Midbrain (tissue), 1 donor: ENCODE data around the gene AMER2.

Experiments
- DNase-seq: peaks from one replicate; lab custom pipeline; 2025; lab: John Stamatoyannopoulos, UW

AMER2 gene

DNA sequence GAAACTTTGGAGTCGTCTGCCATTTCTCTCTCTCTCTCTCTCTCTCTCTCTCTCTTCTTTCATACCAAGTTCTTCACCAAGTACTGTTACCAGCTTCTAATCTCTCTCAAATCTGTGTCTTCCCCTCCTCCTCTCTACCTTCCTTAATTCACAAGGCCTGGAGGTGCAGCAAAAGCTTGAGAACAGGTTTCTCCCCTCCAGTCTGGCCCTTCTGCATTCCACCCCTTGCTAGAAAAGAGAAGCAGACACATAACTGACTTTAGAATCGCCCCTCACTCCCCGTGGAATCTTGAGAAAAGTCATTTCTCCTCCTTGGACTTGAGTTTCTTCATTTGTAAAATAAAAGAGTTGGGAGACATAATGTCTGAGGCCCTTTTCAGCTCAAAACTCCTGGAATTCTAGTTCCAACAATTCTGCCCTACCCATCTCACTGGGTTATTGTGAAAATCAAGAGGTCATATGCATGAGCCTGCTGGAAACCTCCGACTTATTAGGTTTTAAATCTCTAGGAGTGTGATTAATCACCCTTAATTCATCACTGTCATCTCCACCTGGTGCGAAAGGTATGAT, 20.4 kb downstream of the AMER2 start:
- no peak for DNase-seq

DNA sequence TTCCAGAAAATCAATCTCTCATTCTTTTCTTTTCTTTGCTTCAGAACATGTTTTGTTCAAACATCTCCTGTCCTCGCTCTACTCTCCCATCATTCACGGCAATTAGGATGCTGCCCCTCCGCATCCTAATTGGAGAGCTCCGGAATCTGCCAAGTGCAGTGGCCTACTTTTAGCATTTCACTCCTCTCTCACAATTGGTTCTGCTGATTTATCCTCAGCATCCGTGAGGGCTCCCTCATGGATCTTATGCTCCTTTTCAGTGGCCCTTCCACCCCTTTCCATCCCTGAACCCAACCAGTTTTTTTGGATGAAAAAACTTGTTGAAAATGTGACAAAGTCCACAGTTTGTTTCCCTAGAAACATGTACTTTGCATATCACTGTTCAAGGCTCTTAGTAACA, 22.4 kb downstream of the AMER2 start:
- DNase-seq: peak; percentile 23

DNA sequence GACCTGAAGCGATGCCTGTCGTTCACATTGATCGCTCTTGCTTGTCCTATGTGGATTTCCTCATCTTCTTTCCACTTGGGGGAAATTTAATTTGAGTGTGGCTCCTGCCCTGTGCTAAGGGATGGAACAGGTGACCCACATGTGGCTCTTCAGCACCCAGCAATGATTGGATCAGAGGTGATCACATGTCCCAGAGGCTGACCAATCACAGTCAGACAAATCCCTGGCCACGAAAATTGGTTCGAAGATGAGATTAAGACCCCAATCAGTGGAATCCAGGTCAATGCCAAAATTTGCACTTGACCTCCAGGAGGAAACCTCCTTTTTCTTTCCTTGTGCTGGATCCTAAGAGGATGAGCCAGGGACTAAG, 23.7 kb downstream of the AMER2 start:
- DNase-seq: no peak

DNA sequence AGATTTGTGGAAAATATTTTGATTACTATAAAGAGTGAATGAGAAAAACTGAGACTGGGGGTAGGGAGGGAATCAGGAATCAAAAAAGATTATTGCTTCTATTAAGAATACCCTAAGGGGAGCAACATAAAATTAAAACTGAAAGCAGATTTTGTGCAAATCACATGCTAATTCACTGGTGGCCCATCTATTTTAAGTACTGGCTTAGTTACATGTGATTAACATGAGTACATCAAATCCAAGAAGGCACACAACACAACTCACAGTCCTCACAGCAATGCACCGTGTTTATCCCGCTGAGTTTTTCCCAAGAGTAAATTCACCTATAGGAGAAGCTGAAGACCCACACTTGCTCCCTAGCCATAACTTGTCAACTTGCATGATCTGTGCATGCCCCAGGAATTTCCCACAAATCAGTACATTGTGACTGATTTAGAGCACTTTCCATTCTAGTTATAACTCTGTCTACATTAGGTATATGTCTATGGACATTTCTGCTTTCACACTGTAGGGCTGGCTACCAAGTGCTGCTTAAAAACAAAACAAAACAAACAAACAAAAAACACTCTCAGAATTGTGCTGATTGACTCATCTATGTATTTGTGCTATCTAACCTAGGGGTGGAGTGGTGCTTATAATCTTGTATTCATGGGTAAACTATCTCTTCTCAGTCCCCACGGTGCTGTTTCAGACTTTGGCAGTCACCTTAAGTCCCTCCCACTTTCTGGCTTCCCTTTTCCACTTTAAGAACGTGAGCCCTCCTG, 24.3 kb downstream of the AMER2 start:
- DNase-seq: no peak

DNA sequence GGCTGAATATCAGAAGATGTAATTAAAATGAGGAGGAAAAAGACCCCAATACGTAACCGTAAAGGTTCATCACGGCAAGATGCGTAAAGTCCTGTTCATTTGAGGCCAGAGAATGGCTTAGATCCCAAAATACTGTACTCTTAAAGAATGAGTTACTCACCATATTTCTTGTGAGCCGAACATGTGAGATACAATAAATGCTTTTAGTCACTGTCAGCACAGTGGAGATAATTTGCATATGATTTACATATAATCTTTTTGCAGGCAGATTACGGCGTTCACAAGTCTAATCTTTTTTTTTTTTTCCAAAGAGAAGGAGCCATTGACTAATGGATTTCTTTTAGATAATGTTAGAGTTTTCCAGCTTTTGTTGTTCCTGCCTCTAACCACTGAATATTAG, 28.4 kb downstream of the AMER2 start:
- no peak for DNase-seq

DNA sequence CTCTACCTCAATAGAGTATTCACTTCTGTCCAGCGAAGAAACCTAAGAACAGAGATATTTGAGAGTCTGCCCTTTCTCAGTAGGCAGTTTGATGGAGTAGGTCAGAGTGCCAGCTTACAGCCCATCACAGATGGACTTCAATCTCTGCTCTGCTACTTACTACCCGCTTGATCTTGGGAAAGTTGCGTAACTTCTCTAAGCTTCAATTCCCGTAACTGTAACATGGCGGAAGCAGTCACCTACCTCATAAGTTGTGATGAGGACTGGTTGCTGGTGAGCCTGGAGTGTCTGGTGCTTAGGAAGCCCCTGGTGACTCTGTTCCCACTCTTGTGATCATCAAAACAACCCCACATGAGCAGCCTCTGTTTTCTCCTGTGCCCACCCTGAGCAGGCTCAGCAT, 31.0 kb downstream of the AMER2 start:
- DNase-seq: no peak

DNA sequence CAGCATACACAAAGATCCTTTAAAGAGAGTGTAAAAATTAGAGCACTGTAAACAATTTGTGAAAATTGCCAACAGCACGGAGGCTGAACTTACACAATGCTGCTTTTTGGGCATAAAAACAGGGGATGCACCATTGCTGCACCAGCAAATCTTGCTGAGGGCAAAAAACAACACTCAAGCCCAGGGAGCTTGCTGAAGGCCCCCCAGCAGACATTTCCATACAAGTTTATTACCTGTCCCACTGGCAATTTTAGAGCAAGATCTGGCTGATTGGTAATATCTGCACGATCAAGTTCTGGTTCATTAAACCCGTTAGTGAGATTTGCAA, 34.3 kb downstream of the AMER2 start:
- DNase-seq: no peak

DNA sequence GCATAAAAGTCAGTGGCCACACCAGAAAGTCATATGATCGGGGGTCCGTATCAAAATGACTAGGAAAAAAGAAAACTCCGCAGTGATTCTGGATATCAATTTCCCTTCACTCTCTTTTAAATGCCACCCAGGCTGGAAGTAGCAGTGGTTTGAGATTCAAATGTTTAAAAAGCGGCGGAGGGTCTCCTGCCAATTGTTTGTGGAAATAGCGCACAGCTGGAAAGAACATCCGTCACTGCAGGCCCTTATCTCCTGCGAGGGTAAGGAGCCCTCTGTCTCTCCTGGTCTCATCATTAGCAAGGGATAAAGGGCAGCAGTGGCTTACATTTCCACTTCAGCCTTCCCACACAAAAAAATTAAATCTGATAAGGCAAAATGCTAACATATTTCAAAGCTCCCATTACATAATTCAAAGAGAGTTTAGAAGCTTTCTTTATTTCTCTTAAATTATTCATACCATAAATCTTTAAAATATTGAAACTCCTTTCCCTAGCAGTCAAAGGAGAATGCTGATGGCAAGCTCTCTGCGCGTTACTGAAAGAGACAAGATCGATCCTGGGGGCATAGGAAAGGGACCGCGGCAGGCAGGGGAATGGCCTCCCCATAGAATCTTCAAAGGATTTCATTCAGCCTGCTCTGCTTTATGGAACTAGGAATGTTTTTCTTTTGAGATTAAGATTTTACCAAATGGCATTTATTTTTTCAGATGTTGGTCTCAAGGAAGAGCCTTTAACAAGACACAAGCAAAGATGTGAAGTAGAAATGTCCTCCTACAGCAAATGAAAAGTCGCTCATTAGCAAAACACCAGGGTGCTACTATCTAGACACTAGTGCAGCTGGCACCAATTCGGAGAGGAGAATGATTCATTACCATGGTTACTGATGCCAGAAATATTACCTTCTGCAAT, 35.0 kb downstream of the AMER2 start:
- DNase-seq: no peak

DNA sequence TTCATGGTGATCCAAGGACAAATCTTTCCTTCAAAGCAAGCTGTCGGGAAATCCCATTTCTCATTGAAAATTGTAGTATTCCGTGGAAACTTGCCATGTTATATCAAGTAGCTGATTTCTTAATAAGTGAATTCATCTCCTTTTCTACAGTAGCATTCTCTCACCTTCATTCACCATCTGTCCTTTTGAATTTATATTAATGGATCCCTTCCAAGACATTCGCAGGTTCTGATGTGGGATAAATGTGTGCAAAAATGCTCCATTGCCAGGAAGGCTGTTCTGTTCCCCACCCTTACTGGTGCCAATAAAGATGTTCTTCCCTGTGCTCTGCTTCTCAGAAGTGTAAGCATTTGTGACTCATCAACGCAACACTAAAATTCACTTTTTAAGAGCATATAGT, 36.2 kb downstream of the AMER2 start:
- DNase-seq: no peak

DNA sequence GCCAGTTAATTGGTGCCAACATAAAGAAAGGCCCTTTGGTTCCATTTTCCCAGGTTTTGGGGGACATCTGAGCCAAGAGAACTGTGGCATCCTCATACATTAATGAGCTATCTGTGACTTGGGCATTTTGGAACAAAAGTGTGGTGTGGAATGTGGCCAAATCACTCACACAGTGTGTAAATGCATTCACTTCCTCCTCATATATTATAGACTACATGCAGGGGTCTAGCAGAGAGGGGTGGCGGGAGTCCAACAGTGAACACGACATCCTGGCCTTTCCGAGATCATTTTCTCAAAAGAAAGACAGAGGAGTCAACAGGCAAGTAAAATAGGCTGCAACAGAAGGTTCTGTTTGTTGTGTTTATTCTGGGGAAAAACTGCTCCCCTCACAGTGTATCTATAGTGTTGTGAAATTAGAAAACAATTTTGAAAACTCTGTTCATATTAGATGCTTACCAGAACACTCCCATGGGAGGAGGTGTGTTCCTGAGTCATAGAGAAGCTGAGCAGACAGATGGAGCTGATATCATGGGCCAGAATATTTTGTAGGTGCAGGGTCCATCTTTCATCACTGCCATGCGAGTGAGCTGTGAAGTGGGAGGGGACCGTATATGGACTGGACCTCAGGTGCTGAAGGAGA, 39.2 kb downstream of the AMER2 start:
- no peak for DNase-seq

DNA sequence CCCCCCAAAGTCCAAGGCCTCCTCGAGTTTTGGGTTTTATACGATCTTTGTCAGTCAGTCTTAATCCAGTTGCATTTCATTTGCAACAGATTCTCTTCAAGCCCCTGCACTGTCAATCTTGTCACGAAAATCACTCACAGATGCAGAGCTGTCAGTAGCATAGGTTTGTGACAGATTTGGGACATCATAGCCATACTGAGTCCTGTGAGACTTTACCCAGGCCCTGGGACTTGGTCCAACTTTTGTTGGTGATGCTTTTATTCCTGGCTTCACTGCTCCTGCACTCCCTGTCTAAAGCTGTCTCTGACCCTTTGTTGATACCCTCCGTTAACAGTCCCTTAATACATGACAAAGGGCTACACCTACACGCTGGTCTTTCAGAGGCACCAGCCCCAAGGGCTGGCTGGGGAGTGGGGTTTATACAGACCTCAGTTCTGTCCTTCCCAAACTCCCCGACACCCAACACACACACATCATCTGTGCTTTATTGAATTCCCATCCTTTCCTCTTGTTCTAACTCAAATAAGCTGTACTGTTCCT, 40.1 kb downstream of the AMER2 start:
- no peak for DNase-seq

DNA sequence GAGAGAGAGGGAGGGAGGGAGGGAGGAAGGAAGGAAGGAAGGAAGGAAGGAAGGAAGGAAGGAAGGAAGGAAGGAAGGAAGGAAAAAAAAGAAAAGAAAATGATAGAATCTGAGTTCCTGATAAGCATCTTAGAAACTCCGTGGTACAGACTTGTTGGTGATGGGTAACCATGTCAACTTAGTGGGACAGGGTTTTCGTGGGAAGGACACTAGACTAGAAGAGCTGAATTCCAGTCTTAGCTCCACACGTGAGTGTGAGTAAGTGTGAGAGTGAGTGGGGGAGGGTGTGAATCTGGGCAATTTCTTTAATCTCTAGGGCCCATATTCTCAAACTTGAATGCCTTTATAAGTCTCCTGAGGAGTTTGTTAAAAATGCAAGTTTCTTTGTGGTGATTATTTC, 41.1 kb downstream of the AMER2 start:
- DNase-seq: no peak

DNA sequence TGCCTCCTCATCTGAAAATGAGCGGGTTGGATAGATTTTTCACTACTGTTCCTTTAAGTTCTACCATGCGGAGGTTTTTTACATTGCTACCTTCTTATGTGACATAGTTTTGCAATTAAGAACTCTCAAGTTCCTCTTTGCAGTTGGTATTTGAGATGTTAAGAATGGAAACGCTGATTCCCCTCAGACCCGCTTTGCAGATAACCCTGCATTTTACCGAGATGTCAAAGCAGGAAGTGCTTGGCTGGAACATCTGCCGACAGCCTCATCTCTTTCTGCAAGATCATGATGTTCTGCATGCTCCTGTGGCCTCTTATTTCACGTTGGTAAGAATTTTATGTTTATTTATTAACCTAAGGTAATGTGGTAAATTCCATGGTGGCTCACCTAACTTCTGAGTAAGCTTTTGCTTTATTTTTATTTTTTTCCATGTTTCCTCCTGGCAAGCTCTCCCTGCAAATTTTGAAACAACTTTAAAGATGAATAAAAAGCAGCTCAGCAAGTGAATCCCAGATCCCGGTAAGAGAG, 53.6 kb downstream of the AMER2 start:
- no peak for DNase-seq

DNA sequence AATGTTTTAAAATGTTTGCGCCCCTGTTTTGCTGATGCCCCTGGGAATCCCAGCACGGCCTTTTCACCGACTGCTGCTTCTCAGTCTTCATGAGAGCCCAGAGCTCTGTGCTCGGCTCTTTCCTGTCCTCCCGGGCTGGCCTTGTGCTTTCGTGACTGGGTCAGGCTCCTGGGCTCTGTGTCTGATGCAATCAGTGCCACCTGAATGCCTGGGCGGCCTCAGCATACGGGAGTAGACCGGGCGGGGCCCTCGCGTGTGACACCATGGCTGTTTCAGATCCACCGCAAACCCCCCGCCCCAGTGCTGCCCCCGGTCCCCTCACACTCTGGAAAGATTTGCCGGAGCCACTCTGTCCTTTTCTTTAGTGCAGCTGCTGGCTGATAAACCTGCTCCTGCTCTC, 54.8 kb downstream of the AMER2 start:
- no peak for DNase-seq

DNA sequence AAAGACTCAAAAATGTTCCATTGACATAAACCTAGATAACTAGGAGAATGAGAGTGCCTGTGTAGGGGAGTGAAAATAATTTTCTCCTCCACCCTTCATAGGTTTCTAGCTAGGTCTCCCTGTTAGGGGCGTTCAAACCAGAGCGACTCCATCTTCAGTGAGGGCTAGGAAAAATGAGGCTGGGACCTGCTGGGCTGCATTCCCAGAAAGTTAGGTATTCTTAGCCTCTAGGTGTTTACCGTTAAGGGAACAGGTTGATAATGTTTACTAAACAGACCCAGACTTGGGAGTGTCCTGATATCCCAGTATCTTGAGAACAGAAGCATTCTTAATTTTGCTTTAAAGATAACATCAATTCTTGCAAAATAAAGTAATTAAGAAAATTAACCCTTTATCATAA, 56.0 kb downstream of the AMER2 start:
- DNase-seq: no peak

DNA sequence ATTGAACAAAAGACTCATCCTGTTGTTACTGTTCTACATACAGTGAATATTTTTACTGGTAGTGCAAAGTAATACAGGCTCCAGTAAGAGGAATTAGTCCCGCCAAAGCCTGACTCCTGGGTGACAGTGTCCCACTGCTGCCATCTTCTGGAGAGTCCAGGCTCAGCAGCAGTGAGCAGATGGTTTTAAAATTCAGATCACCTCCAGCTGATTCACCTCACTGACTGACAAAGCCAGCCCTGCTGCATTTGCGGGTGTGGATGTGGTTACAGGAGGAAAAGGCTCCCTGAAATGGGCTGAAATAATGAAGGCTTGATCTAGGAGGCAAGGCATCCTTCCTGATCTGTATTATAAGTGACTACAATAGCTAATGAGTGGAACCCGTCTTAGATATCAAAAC, 57.9 kb downstream of the AMER2 start:
- peak; percentile 84 for DNase-seq

DNA sequence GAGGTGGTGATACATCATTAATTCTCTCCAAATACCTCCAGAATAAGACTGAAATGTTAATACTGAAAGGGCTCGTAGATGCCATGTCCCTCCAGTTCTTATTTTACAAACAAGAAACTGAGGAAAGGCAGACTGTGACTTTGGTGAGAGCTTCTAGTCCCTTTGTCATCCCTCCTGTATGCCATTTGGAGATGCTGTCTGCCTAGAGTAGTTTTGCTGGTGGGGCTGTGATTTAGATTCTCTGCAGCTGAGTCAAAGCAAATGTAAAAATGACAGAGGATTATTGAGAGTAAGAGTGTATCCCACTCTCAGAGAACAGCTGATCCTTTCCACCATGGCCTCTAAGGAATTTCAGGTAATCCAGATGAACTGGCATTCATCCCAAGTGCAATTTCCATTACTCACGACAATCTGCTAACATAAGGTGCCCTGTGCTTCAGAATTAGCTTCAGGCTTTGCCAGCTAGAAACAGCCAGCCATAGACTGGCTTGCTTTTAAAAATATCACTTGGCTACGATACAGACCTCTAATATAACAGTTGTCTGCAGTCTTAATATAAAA, 59.3 kb downstream of the AMER2 start:
- no peak for DNase-seq
